GM12878 (cell line): ENCODE data around the gene LMOD1. TPM values are rescaled to one million over a fixed set of nuclear protein-coding genes. Genes with fewer than 3 reads are reported as not detected.
"Not testable (repeated sequence)": the region's sequence is repeated elsewhere in the genome, so short reads cannot be mapped to it uniquely, and the experiment has no call there.

ENCODE experiments used
- ATAC-seq: fragments of 200-7000 bp; cut with Tn5 transposase; 3 replicates; pipeline ENCODE4 v1.9.1; 2020; ENCODE audit warnings: mild to moderate bottlenecking, moderate library complexity
- BruUV-seq: library from RNA; stranded (reverse); fragments of 400-500 nt; replicated peaks from 2 replicates; lab custom pipeline; 2021; lab: Mats Ljungman, UMichigan
- CTCF ChIA-PET: fragments of 300-600 bp; sonication (Branson Sonifier 250); formaldehyde crosslinking; extraction: SDS; loops from one replicate; lab custom pipeline; 2021; ENCODE audit warnings: inconsistent platforms; lab: Yijun Ruan, JAX
- POLR2A ChIA-PET: fragments of 350-600 bp; formaldehyde crosslinking; extraction: SDS; loops from one replicate; lab custom pipeline; 2021; ENCODE audit warnings: inconsistent platforms; lab: Charles Lee
- RAD21 ChIA-PET: fragments of 300-600 bp; sonication (Branson Sonifier 250); formaldehyde crosslinking; loops from one replicate; lab custom pipeline; 2023; ENCODE audit warnings: antibody characterized with exemption; ENCODE audit not compliant: unreplicated experiment; lab: Charles Lee
- SMC1A ChIA-PET: fragments of 300-600 bp; sonication (Branson Sonifier 250); formaldehyde crosslinking; loops from one replicate; lab custom pipeline; 2023; ENCODE audit not compliant: unreplicated experiment, uncharacterized antibody; lab: Charles Lee
- DNase-seq: peaks from one replicate; pipeline ENCODE4 v3.0.0-alpha.2; 2011; ENCODE audit warnings: low read depth, low spot score
- FAIRE-seq: peaks from 3 replicates; lab custom pipeline; 2011; peaks lifted over from hg19 to GRCh38; lab: Jason Lieb, UNC
- H2AFZ ChIP-seq: 2 replicates; pipeline ENCODE4 v1.6.0; 2011; ENCODE audit warnings: low read depth, low read length, control low read depth; ENCODE audit not compliant: control insufficient read depth
- H3K27ac ChIP-seq: 2 replicates; pipeline ENCODE4 v1.5.1; 2011; ENCODE audit warnings: control low read depth; ENCODE audit not compliant: control insufficient read depth, insufficient read depth
- H3K27me3 ChIP-seq, 2 experiments: replicated peaks in 1 of 2; 2 replicates each; pipeline versions ENCODE4 v1.6.0 to v1.6.1; 2011; ENCODE audit warnings: low read length in 1 of 2; ENCODE audit not compliant: control insufficient read depth in 2 of 2, insufficient read depth in 2 of 2
- H3K36me3 ChIP-seq, 2 experiments: 2 replicates each; pipeline ENCODE4 v1.5.1; 2011; ENCODE audit warnings: low read length in 1 of 2; ENCODE audit not compliant: control insufficient read depth in 2 of 2, insufficient read depth in 2 of 2
- H3K4me1 ChIP-seq: 2 replicates; pipeline ENCODE4 v1.6.1; 2011; ENCODE audit warnings: mild to moderate bottlenecking, low read length, moderate library complexity, mixed read lengths; ENCODE audit not compliant: control insufficient read depth, insufficient read depth
- H3K4me2 ChIP-seq: 2 replicates; pipeline ENCODE4 v1.6.0; 2011; ENCODE audit warnings: control low read depth; ENCODE audit not compliant: control insufficient read depth, insufficient read depth
- H3K4me3 ChIP-seq: fragments of 200-600 bp; sonication (generic); 2 replicates; pipeline ENCODE4 v1.5.1; 2016
- H3K79me2 ChIP-seq: 2 replicates; pipeline ENCODE4 v1.6.0; 2011; ENCODE audit warnings: low read length; ENCODE audit not compliant: control insufficient read depth, insufficient read depth
- H3K9ac ChIP-seq: 2 replicates; pipeline ENCODE4 v1.8.0; 2011; ENCODE audit warnings: low read length, control low read depth, mixed read lengths; ENCODE audit not compliant: control insufficient read depth, insufficient read depth
- H3K9me3 ChIP-seq: replicated peaks from 3 replicates; pipeline ENCODE4 v1.5.1; 2011; ENCODE audit warnings: mild to moderate bottlenecking, low read length; ENCODE audit not compliant: control insufficient read depth, insufficient read depth
- H4K20me1 ChIP-seq: 2 replicates; pipeline ENCODE4 v1.6.0; 2011; ENCODE audit not compliant: control insufficient read depth, insufficient read depth
- ATF7 ChIP-seq: fragments of 450-650 bp; IDR thresholded peaks from 2 replicates; pipeline ENCODE4 v1.6.1; 2016; ENCODE audit warnings: low read depth, mild to moderate bottlenecking
- CREB1 ChIP-seq: IDR thresholded peaks from 2 replicates; pipeline ENCODE4 v1.6.1; 2012; ENCODE audit warnings: low read depth, mild to moderate bottlenecking, inconsistent platforms
- EP300 ChIP-seq, 2 experiments: fragments of 150-350 bp in 1 of 2; IDR thresholded peaks; 2 replicates each; pipeline ENCODE4 v1.6.1; 2011 to 2012; ENCODE audit warnings: low read depth in 2 of 2, low read length in 2 of 2, borderline replicate concordance in 1 of 2, improper control_type of control experiment in 1 of 2, inconsistent platforms in 1 of 2; ENCODE audit not compliant: control insufficient read depth in 1 of 2
- JUNB ChIP-seq: IDR thresholded peaks from 2 replicates; pipeline ENCODE4 v1.6.1; 2016; ENCODE audit warnings: antibody characterized with exemption, mild to moderate bottlenecking
- KDM1A ChIP-seq: fragments of 200-600 bp; sonication (generic); IDR thresholded peaks from 2 replicates; pipeline ENCODE4 v1.6.1; 2016; ENCODE audit warnings: borderline replicate concordance
- NBN ChIP-seq: fragments of 450-650 bp; IDR thresholded peaks from 2 replicates; pipeline ENCODE4 v1.6.1; 2016
- NRF1 ChIP-seq: conservative IDR thresholded peaks from 2 replicates; pipeline ENCODE4 v1.6.1; 2011; ENCODE audit warnings: mild to moderate bottlenecking, low read depth, low read length, improper control_type of control experiment
- RB1 ChIP-seq: fragments of 450-650 bp; formaldehyde crosslinking; IDR thresholded peaks from 2 replicates; pipeline ENCODE4 v1.6.1; 2017; ENCODE audit warnings: mild to moderate bottlenecking, borderline replicate concordance
- RFX5 ChIP-seq: IDR thresholded peaks from 2 replicates; pipeline ENCODE4 v1.6.1; 2011; ENCODE audit warnings: low read depth, low read length, improper control_type of control experiment
- RUNX3 ChIP-seq: IDR thresholded peaks from 2 replicates; pipeline ENCODE4 v1.6.1; 2012; ENCODE audit warnings: low read length, inconsistent platforms
- SPI1 ChIP-seq: IDR thresholded peaks from 2 replicates; pipeline ENCODE4 v1.6.1; 2011; ENCODE audit warnings: low read depth, mild to moderate bottlenecking, low read length, moderate library complexity, borderline replicate concordance; ENCODE audit not compliant: insufficient read depth
- TCF3 ChIP-seq: IDR thresholded peaks from 2 replicates; pipeline ENCODE4 v1.6.1; 2012; ENCODE audit warnings: low read depth, mild to moderate bottlenecking, low read length, borderline replicate concordance; ENCODE audit not compliant: insufficient read depth
- ZNF384 ChIP-seq: IDR thresholded peaks from 2 replicates; pipeline ENCODE4 v1.6.1; 2012; ENCODE audit warnings: low read depth, mild to moderate bottlenecking, low read length, improper control_type of control experiment, borderline replicate concordance
- WGBS: methylation state at CpG from one replicate; pipeline ENCODE4 v1.1.6; 2016; ENCODE audit warnings: low lambda C conversion rate; ENCODE audit not compliant: insufficient replicate concordance, insufficient coverage; ENCODE audit errors: missing lambda C conversion rate; 5-methylcytosine and 5-hydroxymethylcytosine counted together
- in situ Hi-C: fragments of 300-500 bp; cut with MboI; formaldehyde crosslinking; loops from 9 replicates; pipeline ENCODE4 v1.14.3; 2018; ENCODE audit warnings: mixed read lengths
- intact Hi-C: fragments of 100-400 bp; cut with micrococcal nuclease; formaldehyde crosslinking; loops from one replicate; pipeline ENCODE4 v1.14.2; 2022; ENCODE audit not compliant: unreplicated experiment
- polyA plus RNA-seq, 11 experiments: library from polyadenylated mRNA; depleted of rRNA in 4 of 11; unstranded in 6 of 11; stranded (reverse) in 5 of 11; fragments of >200 nt; fragmentation: Nextera tagmentation in 4 of 11; fragmentation: Illumina TruSeq in 1 of 11; extraction: Ambion mirVana in 4 of 11; extraction: Trizol in 1 of 11; gene quantifications; 1 replicate in 1 of 11; 2 replicates in 10 of 11; pipeline versions ENCODE4 v1.2.1 to v1.2.3, GENCODE V29; 2011 to 2016; ENCODE audit warnings: inconsistent platforms in 2 of 11, missing spikeins in 2 of 11, low read depth in 1 of 11
- total RNA-seq, 4 experiments: library from RNA; depleted of rRNA in 3 of 4; stranded (reverse); fragments of >200 nt in 3 of 4; fragmentation: Illumina TruSeq in 1 of 4; extraction: Trizol in 1 of 4; gene quantifications; 2 replicates each; pipeline versions ENCODE4 v1.2.1 to v1.2.3, GENCODE V29; 2013 to 2021
- TF ChIP-seq, protein P1 (sequence below): fragments of 450-650 bp; IDR thresholded peaks from 2 replicates; pipeline ENCODE4 v1.6.1; 2017; ENCODE audit warnings: mild to moderate bottlenecking, moderate library complexity

Gene LMOD1
- total and polyA plus RNA-seq, 10 of the 15 experiments (the other 5 are each of a cell fraction or from before 2014, with no cell fraction given) = 0.15 TPM; not detected in 9

DNA sequence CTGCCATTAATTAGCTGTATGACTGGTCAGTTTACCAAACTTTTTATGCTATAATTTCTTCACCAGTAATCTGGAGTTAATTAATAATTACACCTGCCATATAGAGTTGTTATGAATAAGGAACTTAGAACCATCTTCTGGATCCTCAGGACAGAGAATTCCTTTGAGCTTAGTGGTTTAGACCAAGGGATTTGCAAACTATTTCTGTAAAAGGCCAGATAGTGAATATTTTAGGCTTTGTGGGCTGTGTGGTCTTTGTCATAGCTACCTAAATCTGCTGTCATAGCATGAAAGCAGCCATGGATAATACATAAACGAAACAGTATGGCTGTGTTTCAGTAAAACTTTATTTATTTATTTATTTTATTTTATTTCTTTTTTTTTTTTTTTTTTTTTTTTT lies 17.9 kb upstream of the LMOD1 start:
- RAD21 ChIA-PET = interaction anchor here (1.6 kb wide), 1 partner anchor 86 kb away, joined by 5 read pairs; no protein-coding TSS in a partner anchor
- BruUV-seq = no TSS peak
- DNase-seq (no peak), ATAC-seq (no peak), FAIRE-seq (no peak)
- in situ Hi-C loops = no loop called here
- TF ChIP-seq NBN (no peak), KDM1A (no peak), SPI1 (no peak), CREB1 (no peak), ATF7 (no peak), NRF1 (no peak), ZNF384 (no peak), TCF3 (no peak), EP300 (IDR thresholded peaks at IDR 0.05; ENCODE audit: borderline replicate concordance in 1 of 2, control insufficient read depth in 1 of 2, low read depth in 2 of 2, low read length in 2 of 2) (no peak), RUNX3 (no peak), RB1 (no peak), RFX5 (no peak), JUNB (no peak)
- TF ChIP-seq, protein P1, sequence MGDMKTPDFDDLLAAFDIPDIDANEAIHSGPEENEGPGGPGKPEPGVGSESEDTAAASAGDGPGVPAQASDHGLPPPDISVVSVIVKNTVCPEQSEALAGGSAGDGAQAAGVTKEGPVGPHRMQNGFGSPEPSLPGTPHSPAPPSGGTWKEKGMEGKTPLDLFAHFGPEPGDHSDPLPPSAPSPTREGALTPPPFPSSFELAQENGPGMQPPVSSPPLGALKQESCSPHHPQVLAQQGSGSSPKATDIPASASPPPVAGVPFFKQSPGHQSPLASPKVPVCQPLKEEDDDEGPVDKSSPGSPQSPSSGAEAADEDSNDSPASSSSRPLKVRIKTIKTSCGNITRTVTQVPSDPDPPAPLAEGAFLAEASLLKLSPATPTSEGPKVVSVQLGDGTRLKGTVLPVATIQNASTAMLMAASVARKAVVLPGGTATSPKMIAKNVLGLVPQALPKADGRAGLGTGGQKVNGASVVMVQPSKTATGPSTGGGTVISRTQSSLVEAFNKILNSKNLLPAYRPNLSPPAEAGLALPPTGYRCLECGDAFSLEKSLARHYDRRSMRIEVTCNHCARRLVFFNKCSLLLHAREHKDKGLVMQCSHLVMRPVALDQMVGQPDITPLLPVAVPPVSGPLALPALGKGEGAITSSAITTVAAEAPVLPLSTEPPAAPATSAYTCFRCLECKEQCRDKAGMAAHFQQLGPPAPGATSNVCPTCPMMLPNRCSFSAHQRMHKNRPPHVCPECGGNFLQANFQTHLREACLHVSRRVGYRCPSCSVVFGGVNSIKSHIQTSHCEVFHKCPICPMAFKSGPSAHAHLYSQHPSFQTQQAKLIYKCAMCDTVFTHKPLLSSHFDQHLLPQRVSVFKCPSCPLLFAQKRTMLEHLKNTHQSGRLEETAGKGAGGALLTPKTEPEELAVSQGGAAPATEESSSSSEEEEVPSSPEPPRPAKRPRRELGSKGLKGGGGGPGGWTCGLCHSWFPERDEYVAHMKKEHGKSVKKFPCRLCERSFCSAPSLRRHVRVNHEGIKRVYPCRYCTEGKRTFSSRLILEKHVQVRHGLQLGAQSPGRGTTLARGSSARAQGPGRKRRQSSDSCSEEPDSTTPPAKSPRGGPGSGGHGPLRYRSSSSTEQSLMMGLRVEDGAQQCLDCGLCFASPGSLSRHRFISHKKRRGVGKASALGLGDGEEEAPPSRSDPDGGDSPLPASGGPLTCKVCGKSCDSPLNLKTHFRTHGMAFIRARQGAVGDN = no peak
- Histone ChIP-seq H3K4me3 (no peak overlapping the region), H3K9ac (no peak overlapping the region), H3K36me3 (peaks cover 2 to 40% of the 10 kb centered on the region in 2 experiments), H3K4me1 (no peaks in the 10 kb centered on the region), H3K27me3 (no peaks in the 10 kb centered on the region), H3K9me3 (no peaks in the 10 kb centered on the region), H4K20me1 (no peaks in the 10 kb centered on the region), H3K4me2 (no peak overlapping the region), H3K79me2 (no peaks in the 10 kb centered on the region; the same call in 1 of the 2 replicates), H3K27ac (no peak overlapping the region), H2AFZ (no peak overlapping the region)
- SMC1A ChIA-PET = interaction anchor here (0.6 to 1.4 kb wide), 2 partner anchors 45 to 658 kb away, joined by 3 read pairs; no protein-coding TSS in a partner anchor
- intact Hi-C loops = no loop called here
- WGBS = 0% methylated on average over 1 of the region's 1 CpG
- POLR2A ChIA-PET = interaction anchor here (0.6 to 1.2 kb wide), 3 partner anchors 9 to 1428 kb away, joined by 3 to 11 read pairs (median 4); partner anchors contain the start of gene TIMM17A
- CTCF ChIA-PET = interaction anchor here (0.6 to 14.5 kb wide), 3 partner anchors 8 to 249 kb away, joined by 3 to 233 read pairs (median 16); no protein-coding TSS in a partner anchor

DNA sequence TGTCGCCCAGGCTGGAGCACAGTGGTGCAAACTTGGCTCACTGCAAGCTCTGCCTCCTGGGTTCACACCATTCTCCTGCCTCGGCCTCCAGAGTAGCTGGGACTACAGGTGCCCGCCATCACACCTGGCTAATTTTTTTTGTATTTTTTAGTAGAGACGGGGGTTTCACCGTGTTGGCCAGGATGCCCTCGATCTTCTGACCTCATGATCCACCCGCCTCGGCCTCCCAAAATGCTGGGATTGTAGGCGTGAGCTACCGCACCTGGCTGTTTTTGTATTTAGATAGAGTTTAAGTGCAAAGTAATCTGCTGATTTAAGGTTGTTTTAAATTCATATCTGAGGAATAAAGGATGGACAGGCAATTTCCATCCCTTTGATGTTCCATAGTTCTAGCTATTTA lies 16.0 kb upstream of the LMOD1 start:
- H3K27me3 ChIP-seq, ATAC-seq, H3K9ac ChIP-seq, FAIRE-seq, H3K4me3 ChIP-seq, H3K27ac ChIP-seq, H2AFZ ChIP-seq, H4K20me1 ChIP-seq, H3K4me2 ChIP-seq, POLR2A ChIA-PET, H3K4me1 ChIP-seq, DNase-seq, intact Hi-C loops, in situ Hi-C loops, H3K79me2 ChIP-seq, BruUV-seq, H3K9me3 ChIP-seq, RAD21 ChIA-PET: not testable (repeated sequence)
- WGBS = 92% methylated on average over 10 of the region's 10 CpGs
- SMC1A ChIA-PET = interaction anchor here (0.8 kb wide), 1 partner anchor 11 kb away, joined by 3 read pairs; no protein-coding TSS in a partner anchor
- CTCF ChIA-PET = interaction anchor here (1.4 to 14.5 kb wide), 3 partner anchors 10 to 67 kb away, joined by 3 to 233 read pairs (median 16); no protein-coding TSS in a partner anchor
- peaks cover 1 to 47% of the 10 kb centered on the region in 2 experiments for H3K36me3 ChIP-seq
